GM10847 (cell line): ENCODE results near the gene NHSL2.

Experiments
- POLR2A ChIP-seq: IDR thresholded peaks from 2 replicates; pipeline ENCODE4 v1.6.1; 2011; ENCODE audit not compliant: insufficient read length; ENCODE audit errors: extremely low read depth

The NHSL2 gene

GRCh38 chrX:72130156-72130761 is 219.6 kb downstream of the NHSL2 start:
- no peak for TF ChIP-seq POLR2A

GRCh38 chrX:72130762-72131250 is 220.2 kb downstream of the NHSL2 start:
- no peak for TF ChIP-seq POLR2A

GRCh38 chrX:72131317-72132294 is 221.0 kb downstream of the NHSL2 start, which contains the start of gene RTL5:
TSS of gene RTL5 (minus strand) at chrX:72131915.
- TF ChIP-seq POLR2A, result no peak

- no peak for TF ChIP-seq POLR2A
Observed at GRCh38 chrX:72132456-72132855, 221.8 kb downstream of the NHSL2 start.

- TF ChIP-seq POLR2A, result no peak
Observed at GRCh38 chrX:72133851-72134546, 223.4 kb downstream of the NHSL2 start.

- TF ChIP-seq POLR2A, result no peak
Observed at GRCh38 chrX:72137846-72138495, 227.3 kb downstream of the NHSL2 start.

GRCh38 chrX:72139538-72139937 is 228.9 kb downstream of the NHSL2 start:
- no peak for TF ChIP-seq POLR2A

GRCh38 chrX:72141372-72142004 is 230.8 kb downstream of the NHSL2 start:
- no peak for TF ChIP-seq POLR2A

- no peak for TF ChIP-seq POLR2A
Observed at GRCh38 chrX:72142094-72142793, 231.6 kb downstream of the NHSL2 start.

GRCh38 chrX:72142794-72143608 is 232.4 kb downstream of the NHSL2 start:
- TF ChIP-seq POLR2A, result no peak

- TF ChIP-seq POLR2A, result no peak
Observed at GRCh38 chrX:72143609-72143907, 232.9 kb downstream of the NHSL2 start.

- TF ChIP-seq POLR2A, result no peak
Observed at GRCh38 chrX:72145181-72145580, 234.5 kb downstream of the NHSL2 start.

- no peak for TF ChIP-seq POLR2A
Observed at GRCh38 chrX:72146527-72146926, 235.9 kb downstream of the NHSL2 start.

- TF ChIP-seq POLR2A, result no peak
Observed at GRCh38 chrX:72158773-72159172, 248.1 kb downstream of the NHSL2 start.

- TF ChIP-seq POLR2A, result no peak
Observed at GRCh38 chrX:72159769-72160168, 249.1 kb downstream of the NHSL2 start.
